ENCODE data around the gene RAB37. TPM values are rescaled to one million over a fixed set of nuclear protein-coding genes. Genes with fewer than 3 reads are reported as not detected.

The RAB37 gene
- total and polyA plus RNA-seq, 2 of the 13 experiments (the other 11 are each of a cell fraction or from before 2014, with no cell fraction given), result 0.91 to 3.7 TPM

DNA sequence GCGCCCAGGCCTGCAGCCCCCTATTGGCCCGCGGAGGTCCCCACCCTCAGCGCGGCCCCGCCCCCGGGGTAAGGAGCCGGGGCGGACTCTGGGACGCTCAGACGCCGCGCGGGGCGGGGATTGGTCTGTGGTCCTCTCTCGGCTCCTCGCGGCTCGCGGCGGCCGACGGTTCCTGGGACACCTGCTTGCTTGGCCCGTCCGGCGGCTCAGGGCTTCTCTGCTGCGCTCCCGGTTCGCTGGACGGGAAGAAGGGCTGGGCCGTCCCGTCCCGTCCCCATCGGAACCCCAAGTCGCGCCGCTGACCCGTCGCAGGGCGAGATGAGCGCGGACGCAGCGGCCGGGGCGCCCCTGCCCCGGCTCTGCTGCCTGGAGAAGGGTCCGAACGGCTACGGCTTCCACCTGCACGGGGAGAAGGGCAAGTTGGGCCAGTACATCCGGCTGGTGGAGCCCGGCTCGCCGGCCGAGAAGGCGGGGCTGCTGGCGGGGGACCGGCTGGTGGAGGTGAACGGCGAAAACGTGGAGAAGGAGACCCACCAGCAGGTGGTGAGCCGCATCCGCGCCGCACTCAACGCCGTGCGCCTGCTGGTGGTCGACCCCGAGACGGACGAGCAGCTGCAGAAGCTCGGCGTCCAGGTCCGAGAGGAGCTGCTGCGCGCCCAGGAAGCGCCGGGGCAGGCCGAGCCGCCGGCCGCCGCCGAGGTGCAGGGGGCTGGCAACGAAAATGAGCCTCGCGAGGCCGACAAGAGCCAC, 11.6 kb downstream of the RAB37 start, which contains the start of gene NHERF1 (continued):
- TF ChIP-seq SNRNP70 (IDR thresholded peaks at IDR 0.05; ENCODE audit: low read depth, low read length), result no peak
- TF ChIP-seq SMAD9 (CRISPR knock-in tag; IDR thresholded peaks at IDR 0.05), result no peak; the same call in 1 of the 2 replicates
- TF ChIP-seq GTF3A (CRISPR knock-in tag; conservative IDR thresholded peaks at IDR 0.05), result no peak
- peak; percentile 78 for TF ChIP-seq WIZ (CRISPR knock-in tag; IDR thresholded peaks at IDR 0.05)
- TF ChIP-seq SMARCE1 (IDR thresholded peaks at IDR 0.05; ENCODE audit: borderline replicate concordance), result no peak
- peak; percentile 40 for TF ChIP-seq ZNF724P (CRISPR knock-in tag; IDR thresholded peaks at IDR 0.05; ENCODE audit: borderline replicate concordance)
- TF ChIP-seq, protein P1, sequence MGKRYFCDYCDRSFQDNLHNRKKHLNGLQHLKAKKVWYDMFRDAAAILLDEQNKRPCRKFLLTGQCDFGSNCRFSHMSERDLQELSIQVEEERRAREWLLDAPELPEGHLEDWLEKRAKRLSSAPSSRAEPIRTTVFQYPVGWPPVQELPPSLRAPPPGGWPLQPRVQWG (CRISPR knock-in tag; IDR thresholded peaks at IDR 0.05; ENCODE audit: borderline replicate concordance, low read depth), result no peak
- TF ChIP-seq PITX1 (CRISPR knock-in tag; IDR thresholded peaks at IDR 0.05), result peak; percentile 28; the same call in 1 of the 2 replicates
- no peak for TF ChIP-seq SYNCRIP (IDR thresholded peaks at IDR 0.05; ENCODE audit: insufficient read depth, low read depth, low read length)
- peak; percentile 93; the same call in 1 of the 2 replicates for TF ChIP-seq PRMT3 (CRISPR knock-in tag; IDR thresholded peaks at IDR 0.05; ENCODE audit: borderline replicate concordance, low read depth)
- TF ChIP-seq NR2F6 (IDR thresholded peaks at IDR 0.05), result no peak
- TF ChIP-seq NR2F6 (CRISPR knock-in tag; IDR thresholded peaks at IDR 0.05), result no peak; the same call in 1 of the 2 replicates
- TF ChIP-seq CBX1 (IDR thresholded peaks at IDR 0.05; ENCODE audit: low read depth), result peak; percentile 59
- no peak; the same call in 1 of the 2 replicates for TF ChIP-seq NAIF1 (CRISPR knock-in tag; IDR thresholded peaks at IDR 0.05; ENCODE audit: borderline replicate concordance)
- TF ChIP-seq ZNF616 (CRISPR knock-in tag; IDR thresholded peaks at IDR 0.05; ENCODE audit: low read depth), result peak; percentile 59; the same call in 1 of the 2 replicates
- TF ChIP-seq HDAC1 (CRISPR knock-in tag; IDR thresholded peaks at IDR 0.05), result peak; percentile 84
- TF ChIP-seq, protein P2, sequence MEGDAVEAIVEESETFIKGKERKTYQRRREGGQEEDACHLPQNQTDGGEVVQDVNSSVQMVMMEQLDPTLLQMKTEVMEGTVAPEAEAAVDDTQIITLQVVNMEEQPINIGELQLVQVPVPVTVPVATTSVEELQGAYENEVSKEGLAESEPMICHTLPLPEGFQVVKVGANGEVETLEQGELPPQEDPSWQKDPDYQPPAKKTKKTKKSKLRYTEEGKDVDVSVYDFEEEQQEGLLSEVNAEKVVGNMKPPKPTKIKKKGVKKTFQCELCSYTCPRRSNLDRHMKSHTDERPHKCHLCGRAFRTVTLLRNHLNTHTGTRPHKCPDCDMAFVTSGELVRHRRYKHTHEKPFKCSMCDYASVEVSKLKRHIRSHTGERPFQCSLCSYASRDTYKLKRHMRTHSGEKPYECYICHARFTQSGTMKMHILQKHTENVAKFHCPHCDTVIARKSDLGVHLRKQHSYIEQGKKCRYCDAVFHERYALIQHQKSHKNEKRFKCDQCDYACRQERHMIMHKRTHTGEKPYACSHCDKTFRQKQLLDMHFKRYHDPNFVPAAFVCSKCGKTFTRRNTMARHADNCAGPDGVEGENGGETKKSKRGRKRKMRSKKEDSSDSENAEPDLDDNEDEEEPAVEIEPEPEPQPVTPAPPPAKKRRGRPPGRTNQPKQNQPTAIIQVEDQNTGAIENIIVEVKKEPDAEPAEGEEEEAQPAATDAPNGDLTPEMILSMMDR (CRISPR knock-in tag; IDR thresholded peaks at IDR 0.05), result peak; percentile 57
- peak; percentile 97 for TF ChIP-seq FOXC1 (CRISPR knock-in tag; IDR thresholded peaks at IDR 0.05; ENCODE audit: borderline replicate concordance)
- peak; percentile 99 for TF ChIP-seq POLR2AphosphoS5 (IDR thresholded peaks at IDR 0.05; ENCODE audit: low read depth, low read length)
- TF ChIP-seq ZNF292 (CRISPR knock-in tag; IDR thresholded peaks at IDR 0.05; ENCODE audit: borderline replicate concordance, low read depth), result 0 out of 2 replicates have a peak, but pooled peaks have one; percentile 3
- TF ChIP-seq, protein P3, sequence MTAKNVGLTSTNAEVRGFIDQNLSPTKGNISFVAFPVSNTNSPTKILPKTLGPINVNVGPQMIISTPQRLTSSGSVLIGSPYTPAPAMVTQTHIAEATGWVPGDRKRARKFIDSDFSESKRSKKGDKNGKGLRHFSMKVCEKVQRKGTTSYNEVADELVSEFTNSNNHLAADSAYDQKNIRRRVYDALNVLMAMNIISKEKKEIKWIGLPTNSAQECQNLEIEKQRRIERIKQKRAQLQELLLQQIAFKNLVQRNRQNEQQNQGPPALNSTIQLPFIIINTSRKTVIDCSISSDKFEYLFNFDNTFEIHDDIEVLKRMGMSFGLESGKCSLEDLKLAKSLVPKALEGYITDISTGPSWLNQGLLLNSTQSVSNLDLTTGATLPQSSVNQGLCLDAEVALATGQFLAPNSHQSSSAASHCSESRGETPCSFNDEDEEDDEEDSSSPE (CRISPR knock-in tag; IDR thresholded peaks at IDR 0.05), result peak; percentile 47; the same call in 1 of the 2 replicates
- peak; percentile 67 for TF ChIP-seq ZNF350 (CRISPR knock-in tag; IDR thresholded peaks at IDR 0.05; ENCODE audit: borderline replicate concordance, low read depth)
- TF ChIP-seq, protein P4, sequence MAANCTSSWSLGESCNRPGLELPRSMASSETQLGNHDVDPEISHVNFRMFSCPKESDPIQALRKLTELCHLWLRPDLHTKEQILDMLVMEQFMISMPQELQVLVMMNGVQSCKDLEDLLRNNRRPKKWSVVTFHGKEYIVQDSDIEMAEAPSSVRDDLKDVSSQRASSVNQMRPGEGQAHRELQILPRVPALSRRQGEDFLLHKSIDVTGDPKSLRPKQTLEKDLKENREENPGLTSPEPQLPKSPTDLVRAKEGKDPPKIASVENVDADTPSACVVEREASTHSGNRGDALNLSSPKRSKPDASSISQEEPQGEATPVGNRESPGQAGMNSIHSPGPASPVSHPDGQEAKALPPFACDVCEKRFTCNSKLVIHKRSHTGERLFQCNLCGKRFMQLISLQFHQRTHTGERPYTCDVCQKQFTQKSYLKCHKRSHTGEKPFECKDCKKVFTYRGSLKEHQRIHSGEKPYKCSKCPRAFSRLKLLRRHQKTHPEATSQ (CRISPR knock-in tag; IDR thresholded peaks at IDR 0.05; ENCODE audit: borderline replicate concordance), result no peak
- peak; percentile 24 for TF ChIP-seq PHF5A (CRISPR knock-in tag; IDR thresholded peaks at IDR 0.05; ENCODE audit: low read depth, unreplicated experiment)
- 0 out of 2 replicates have a peak, but pooled peaks have one; percentile 43 for TF ChIP-seq RARG (CRISPR knock-in tag; IDR thresholded peaks at IDR 0.05; ENCODE audit: low read depth)
- TF ChIP-seq SKI (IDR thresholded peaks at IDR 0.05; ENCODE audit: partially characterized antibody), result peak; percentile 53

Data from HepG2 (cell line).